IMR-90 (cell line): ENCODE measurements around the gene ARAP2. TPM values are rescaled to one million over a fixed set of nuclear protein-coding genes. Genes with fewer than 3 reads are reported as not detected.

ENCODE experiments used
- ATAC-seq: fragments of 200-7000 bp; cut with Tn5 transposase; 2 replicates; pipeline ENCODE4 v1.9.1; 2020; ENCODE audit warnings: low read depth, mild to moderate bottlenecking, moderate library complexity
- BruUV-seq: library from RNA; stranded (reverse); fragments of 400-500 nt; replicated peaks from 2 replicates; lab custom pipeline; 2021; lab: Mats Ljungman, UMichigan
- CTCF ChIA-PET: fragments of 300-600 bp; formaldehyde crosslinking; extraction: SDS; loops from one replicate; lab custom pipeline; 2021; ENCODE audit warnings: antibody characterized with exemption; lab: Yijun Ruan, JAX
- POLR2A ChIA-PET: fragments of 300-600 bp; sonication (Branson Sonifier 250); formaldehyde crosslinking; loops from one replicate; lab custom pipeline; 2022; ENCODE audit warnings: antibody characterized with exemption; ENCODE audit not compliant: unreplicated experiment; lab: Charles Lee
- DNase-seq: peaks from one replicate; pipeline ENCODE4 v3.0.0; 2013
- H2AFZ ChIP-seq: replicated peaks from 2 replicates; pipeline ENCODE3; 2013; ENCODE audit warnings: low read length, mild to moderate bottlenecking; ENCODE audit not compliant: poor library complexity
- H2AK5ac ChIP-seq: 2 replicates; pipeline ENCODE4 v1.6.1; 2013; ENCODE audit warnings: low read depth, low read length, inconsistent platforms
- H2AK9ac ChIP-seq: replicated peaks from 2 replicates; pipeline ENCODE3; 2013; ENCODE audit warnings: mild to moderate bottlenecking, low read depth, low read length, moderate library complexity; ENCODE audit not compliant: poor library complexity
- H2BK120ac ChIP-seq: 2 replicates; pipeline ENCODE4 v1.6.1; 2013; ENCODE audit warnings: low read depth, low read length, inconsistent platforms
- H2BK15ac ChIP-seq: 3 replicates; pipeline ENCODE4 v1.6.1; 2013; ENCODE audit warnings: low read depth, low read length, inconsistent platforms
- H2BK20ac ChIP-seq: 2 replicates; pipeline ENCODE4 v1.6.1; 2013; ENCODE audit warnings: low read depth, mild to moderate bottlenecking, inconsistent platforms, low read length, moderate library complexity
- H2BK5ac ChIP-seq: 2 replicates; pipeline ENCODE4 v1.6.1; 2013; ENCODE audit warnings: mild to moderate bottlenecking, low read depth, low read length, inconsistent platforms; ENCODE audit not compliant: poor library complexity, severe bottlenecking
- H3K14ac ChIP-seq: replicated peaks from 2 replicates; pipeline ENCODE4 v1.6.1; 2013; ENCODE audit warnings: low read depth, low read length, inconsistent platforms
- H3K18ac ChIP-seq: 2 replicates; pipeline ENCODE4 v1.6.1; 2013; ENCODE audit warnings: low read depth, low read length, control low read depth
- H3K23ac ChIP-seq: 2 replicates; pipeline ENCODE4 v1.6.1; 2013; ENCODE audit warnings: low read depth, low read length, inconsistent platforms
- H3K27ac ChIP-seq: 2 replicates; pipeline ENCODE4 v1.5.1; 2013; ENCODE audit warnings: mild to moderate bottlenecking, control low read depth, low read length; ENCODE audit not compliant: insufficient read depth
- H3K27me3 ChIP-seq: 2 replicates; pipeline ENCODE4 v1.6.1; 2013; ENCODE audit warnings: low read length; ENCODE audit not compliant: control insufficient read depth, insufficient read depth
- H3K36me3 ChIP-seq: 2 replicates; pipeline ENCODE4 v1.6.1; 2013; ENCODE audit warnings: low read length, mixed read lengths; ENCODE audit not compliant: control insufficient read depth, insufficient read depth
- H3K4ac ChIP-seq: 2 replicates; pipeline ENCODE4 v1.6.1; 2013; ENCODE audit warnings: low read depth, low read length, inconsistent platforms
- H3K4me1 ChIP-seq: 2 replicates; pipeline ENCODE4 v1.6.1; 2013; ENCODE audit warnings: low read length, mixed read lengths; ENCODE audit not compliant: control insufficient read depth, insufficient read depth
- H3K4me2 ChIP-seq: 2 replicates; pipeline ENCODE4 v1.6.1; 2013; ENCODE audit warnings: low read depth, mild to moderate bottlenecking, control low read depth, low read length, moderate library complexity
- H3K4me3 ChIP-seq: 2 replicates; pipeline ENCODE4 v1.5.1; 2013; ENCODE audit warnings: low read depth, mild to moderate bottlenecking, control low read depth, low read length, moderate library complexity; ENCODE audit not compliant: insufficient read depth
- H3K56ac ChIP-seq: 2 replicates; pipeline ENCODE4 v1.6.1; 2013; ENCODE audit warnings: low read length, inconsistent platforms; ENCODE audit not compliant: insufficient read depth; ENCODE audit errors: extremely low read depth
- H3K79me1 ChIP-seq, 2 experiments: 2 replicates each; pipeline ENCODE4 v1.6.1; 2013; ENCODE audit warnings: low read length in 2 of 2, inconsistent platforms in 1 of 2, low read depth in 1 of 2
- H3K9ac ChIP-seq: 2 replicates; pipeline ENCODE4 v1.6.1; 2013; ENCODE audit warnings: low read depth, low read length, control low read depth
- H3K9me1 ChIP-seq: 2 replicates; pipeline ENCODE4 v1.6.1; 2013; ENCODE audit warnings: low read length, inconsistent platforms; ENCODE audit not compliant: insufficient read depth
- H3K9me3 ChIP-seq: 2 replicates; pipeline ENCODE4 v1.6.1; 2013; ENCODE audit warnings: low read length; ENCODE audit not compliant: control insufficient read depth, insufficient read depth
- H4K20me1 ChIP-seq: 2 replicates; pipeline ENCODE4 v1.6.1; 2013; ENCODE audit warnings: low read length, inconsistent platforms; ENCODE audit not compliant: insufficient read depth
- H4K5ac ChIP-seq: 2 replicates; pipeline ENCODE4 v1.6.1; 2013; ENCODE audit warnings: mild to moderate bottlenecking, low read depth, low read length, control low read depth
- H4K8ac ChIP-seq, 2 experiments: 2 replicates each; pipeline ENCODE4 v1.6.1; 2013; ENCODE audit warnings: low read depth in 2 of 2, low read length in 2 of 2, control low read depth in 1 of 2, inconsistent platforms in 1 of 2
- H4K91ac ChIP-seq: 2 replicates; pipeline ENCODE4 v1.6.1; 2013; ENCODE audit warnings: low read depth, low read length, inconsistent platforms; ENCODE audit not compliant: insufficient read depth
- CEBPB ChIP-seq: IDR thresholded peaks from 2 replicates; pipeline ENCODE4 v1.6.1; 2012; ENCODE audit warnings: low read depth, low read length, improper control_type of control experiment
- CTCF ChIP-seq: conservative IDR thresholded peaks from 2 replicates; pipeline ENCODE4 v1.5.1; 2012; ENCODE audit warnings: mild to moderate bottlenecking, low read depth, low read length, improper control_type of control experiment
- ELK1 ChIP-seq: fragments of 150-350 bp; IDR thresholded peaks from 2 replicates; pipeline ENCODE4 v1.6.1; 2016; ENCODE audit warnings: low read depth, mild to moderate bottlenecking, low read length, moderate library complexity, borderline replicate concordance
- MAFK ChIP-seq: IDR thresholded peaks from 2 replicates; pipeline ENCODE4 v1.6.1; 2012; ENCODE audit warnings: low read depth, low read length, improper control_type of control experiment
- MXI1 ChIP-seq: IDR thresholded peaks from 2 replicates; pipeline ENCODE4 v1.6.1; 2012; ENCODE audit warnings: low read depth, mild to moderate bottlenecking, low read length, moderate library complexity, borderline replicate concordance
- NFE2L2 ChIP-seq: fragments of 150-350 bp; IDR thresholded peaks from 2 replicates; pipeline ENCODE4 v1.6.1; 2016; ENCODE audit warnings: low read depth, mild to moderate bottlenecking, low read length
- POLR2A ChIP-seq: IDR thresholded peaks from 2 replicates; pipeline ENCODE4 v1.6.1; 2012; ENCODE audit warnings: mild to moderate bottlenecking, low read depth, low read length
- RFX5 ChIP-seq: IDR thresholded peaks from 2 replicates; pipeline ENCODE4 v1.8.0; 2012; ENCODE audit warnings: low read depth, mild to moderate bottlenecking, low read length, moderate library complexity
- SMC3 ChIP-seq: fragments of 150-350 bp; IDR thresholded peaks from 2 replicates; pipeline ENCODE4 v1.6.1; 2016; ENCODE audit warnings: low read depth, mild to moderate bottlenecking, antibody characterized with exemption, low read length, moderate library complexity
- USF2 ChIP-seq: fragments of 150-350 bp; IDR thresholded peaks from 2 replicates; pipeline ENCODE4 v1.6.1; 2017; ENCODE audit warnings: mild to moderate bottlenecking, antibody characterized with exemption, low read length, low read depth
- dilution Hi-C: fragments of 300-500 bp; cut with HindIII; formaldehyde crosslinking; loops from one replicate; pipeline ENCODE4 v1.14.3; 2018; ENCODE audit warnings: low sequenced_read_pairs; ENCODE audit not compliant: unreplicated experiment
- in situ Hi-C: fragments of 300-500 bp; cut with MboI; formaldehyde crosslinking; loops from 3 replicates; pipeline ENCODE4 v1.14.3; 2019; ENCODE audit warnings: low sequenced_read_pairs, inconsistent platforms, mixed read lengths
- intact Hi-C: fragments of 100-400 bp; cut with micrococcal nuclease; formaldehyde crosslinking; loops from 2 replicates; pipeline ENCODE4 v1.10.0; 2022
- polyA plus RNA-seq, 3 experiments: library from polyadenylated mRNA; depleted of rRNA; stranded (reverse); fragments of >200 nt; gene quantifications; 2 replicates each; pipeline ENCODE4 v1.2.3, GENCODE V29; 2012; ENCODE audit warnings: low replicate concordance in 1 of 3
- total RNA-seq: library from RNA; depleted of rRNA; stranded (reverse); fragments of >200 nt; gene quantifications from 2 replicates; pipeline ENCODE4 v1.2.3, GENCODE V29; 2012

Gene ARAP2
- total and polyA plus RNA-seq, 2 of the 4 experiments (the other 2 are of a cell fraction), result 0.32 to 1.8 TPM

- Histone ChIP-seq H3K18ac (no peak overlapping the region), H3K79me1 (no peaks in the 10 kb centered on the region), H4K20me1 (no peaks in the 10 kb centered on the region), H4K91ac (no peak overlapping the region), H2BK120ac (no peak overlapping the region), H2AK9ac (no peak overlapping the region), H3K4me2 (no peak overlapping the region), H3K56ac (no peak overlapping the region), H3K4me1 (no peaks in the 10 kb centered on the region), H2AK5ac (no peak overlapping the region), H2BK5ac (no peak overlapping the region), H3K4ac (no peak overlapping the region), H3K4me3 (no peak overlapping the region), H3K23ac (no peak overlapping the region), H2BK15ac (no peak overlapping the region), H3K9me3 (no peaks in the 10 kb centered on the region), H3K36me3 (no peaks in the 10 kb centered on the region), H3K9me1 (no peaks in the 10 kb centered on the region), H3K9ac (no peak overlapping the region), H3K27ac (no peak overlapping the region), H3K27me3 (no peaks in the 10 kb centered on the region), H2BK20ac (no peak overlapping the region), H4K8ac (no peak overlapping the region), H4K5ac (no peak overlapping the region), H3K14ac (no peak overlapping the region), H2AFZ (no peak overlapping the region)
- TF ChIP-seq USF2 (no peak), POLR2A (no peak), CTCF (no peak), SMC3 (no peak), ELK1 (no peak), NFE2L2 (no peak), CEBPB (no peak), RFX5 (no peak), MAFK (no peak), MXI1 (no peak)
- no TSS peak for BruUV-seq
- no peak for DNase-seq
- ChIA-PET CTCF (no interaction called here), POLR2A (no interaction called here)
- dilution Hi-C loops, result no loop called here
- in situ Hi-C loops, result no loop called here
- intact Hi-C loops, result no loop called here
- no peak for ATAC-seq
Measured at GRCh38 chr4:36282503-36283030, 38.3 kb upstream of the ARAP2 start.
